PC-3 (cell line): ENCODE data around the gene WNK2. TPM values are rescaled to one million over a fixed set of nuclear protein-coding genes. Genes with fewer than 3 reads are reported as not detected.

ENCODE experiments used
- ATAC-seq: fragments of 200-7000 bp; cut with Tn5 transposase; 2 replicates; pipeline ENCODE4 v1.9.1; 2020; ENCODE audit warnings: mild to moderate bottlenecking, moderate library complexity
- BruUV-seq: library from RNA; stranded (reverse); fragments of 400-500 nt; replicated peaks from 2 replicates; lab custom pipeline; 2021; lab: Mats Ljungman, UMichigan
- CTCF ChIA-PET: fragments of 300-600 bp; sonication (Branson Sonifier 250); formaldehyde crosslinking; loops from one replicate; lab custom pipeline; 2022; ENCODE audit warnings: antibody characterized with exemption; lab: Charles Lee
- POLR2A ChIA-PET: fragments of 300-600 bp; sonication (Branson Sonifier 250); formaldehyde crosslinking; loops from one replicate; lab custom pipeline; 2022; ENCODE audit warnings: antibody characterized with exemption; ENCODE audit not compliant: unreplicated experiment; lab: Charles Lee
- DNase-seq: peaks from one replicate; pipeline ENCODE4 v3.0.0-alpha.2; 2015
- H2AFZ ChIP-seq: fragments of 300-600 bp; sonication (generic); 2 replicates; pipeline ENCODE4 v1.6.0; 2016; ENCODE audit warnings: antibody characterized with exemption, low read length
- H3F3A ChIP-seq: fragments of 300-600 bp; sonication (generic); one replicate; pipeline ENCODE4 v1.6.0; 2017; ENCODE audit warnings: antibody characterized with exemption, low read length, control low read depth, mild to moderate bottlenecking; ENCODE audit not compliant: unreplicated experiment
- H3K27ac ChIP-seq: fragments of 300-600 bp; sonication (generic); 2 replicates; pipeline ENCODE4 v1.5.1; 2016; ENCODE audit warnings: mild to moderate bottlenecking, low read length
- H3K27me3 ChIP-seq: fragments of 300-600 bp; sonication (generic); 2 replicates; pipeline ENCODE4 v1.6.1; 2016; ENCODE audit warnings: low read length, mixed read lengths
- H3K36me3 ChIP-seq: fragments of 300-600 bp; sonication (generic); 2 replicates; pipeline ENCODE4 v1.6.1; 2016; ENCODE audit warnings: low read depth, mixed run types, low read length, mixed read lengths
- H3K4me1 ChIP-seq: fragments of 300-600 bp; sonication (generic); 2 replicates; pipeline ENCODE4 v1.5.1; 2016; ENCODE audit warnings: low read length; ENCODE audit not compliant: insufficient read depth
- H3K4me2 ChIP-seq: fragments of 300-600 bp; sonication (generic); 2 replicates; pipeline ENCODE4 v1.6.0; 2016; ENCODE audit warnings: low read length
- H3K4me3 ChIP-seq: fragments of 300-600 bp; sonication (generic); 2 replicates; pipeline ENCODE4 v1.5.1; 2016; ENCODE audit warnings: mild to moderate bottlenecking, low read length, mixed read lengths
- H3K79me2 ChIP-seq: fragments of 300-600 bp; sonication (generic); 2 replicates; pipeline ENCODE4 v1.6.1; 2017; ENCODE audit warnings: low read length, mixed read lengths
- H3K9ac ChIP-seq: fragments of 300-600 bp; sonication (generic); 2 replicates; pipeline ENCODE4 v1.6.0; 2016; ENCODE audit warnings: mild to moderate bottlenecking, low read length
- H3K9me2 ChIP-seq: fragments of 300-600 bp; sonication (generic); replicated peaks from 2 replicates; pipeline ENCODE4 v1.6.1; 2016; ENCODE audit warnings: mixed run types, low read length, mixed read lengths
- H3K9me3 ChIP-seq: fragments of 300-600 bp; sonication (generic); 2 replicates; pipeline ENCODE4 v1.6.1; 2016; ENCODE audit warnings: low read length, mixed read lengths
- H4K20me1 ChIP-seq: fragments of 300-600 bp; sonication (generic); 2 replicates; pipeline ENCODE4 v1.6.1; 2016; ENCODE audit warnings: low read length, mixed read lengths
- CTCF ChIP-seq: fragments of 300-600 bp; sonication (generic); conservative IDR thresholded peaks from 2 replicates; pipeline ENCODE4 v1.5.1; 2017; ENCODE audit warnings: antibody characterized with exemption, low read depth, mild to moderate bottlenecking, low read length
- EZH2 ChIP-seq: fragments of 300-600 bp; sonication (generic); IDR thresholded peaks from one replicate; pipeline ENCODE4 v1.6.1; 2017; ENCODE audit warnings: antibody characterized with exemption, mild to moderate bottlenecking, low read length; ENCODE audit not compliant: unreplicated experiment
- EZH2phosphoT487 ChIP-seq: fragments of 300-600 bp; sonication (generic); IDR thresholded peaks from 2 replicates; pipeline ENCODE4 v1.6.1; 2018; ENCODE audit warnings: mild to moderate bottlenecking, antibody characterized with exemption, low read length, borderline replicate concordance
- intact Hi-C: fragments of 100-400 bp; cut with micrococcal nuclease; formaldehyde crosslinking; loops from 2 replicates; pipeline ENCODE4 v1.9.0; 2023
- total RNA-seq: library from RNA; depleted of rRNA; stranded (reverse); fragments of >200 nt; gene quantifications from 2 replicates; pipeline ENCODE4 v1.2.3, GENCODE V29; 2014

WNK2 gene
- total RNA-seq, 1 experiment from 2014 or later: 11.7 TPM

- Histone ChIP-seq H3K36me3 (no peaks in the 10 kb centered on the region), H3F3A (no peaks in the 10 kb centered on the region), H3K9me2 (no peaks in the 10 kb centered on the region), H3K4me3 (no peak overlapping the region), H3K4me1 (no peaks in the 10 kb centered on the region), H3K9ac (no peak overlapping the region), H2AFZ (no peak overlapping the region), H3K27ac (no peak overlapping the region), H3K27me3 (no peaks in the 10 kb centered on the region), H3K4me2 (no peak overlapping the region), H3K79me2 (no peaks in the 10 kb centered on the region), H3K9me3 (no peaks in the 10 kb centered on the region), H4K20me1 (no peaks in the 10 kb centered on the region)
- POLR2A ChIA-PET: no interaction called here
- no peak for TF ChIP-seq EZH2
- CTCF ChIA-PET: no interaction called here
- no TSS peak for BruUV-seq
- ATAC-seq (no peak), DNase-seq (no peak)
- intact Hi-C loops: no loop called here
These were observed 84.8 kb downstream of the WNK2 start for GRCh38 chr9:93268551-93269314.

GRCh38 chr9:93270976-93271375, 87.0 kb downstream of the WNK2 start:
- no peaks in the 10 kb centered on the region for H3K27me3 ChIP-seq
- intact Hi-C loops: no loop called here
- DNase-seq (no peak), ATAC-seq (no peak)
- H3K79me2 ChIP-seq: no peaks in the 10 kb centered on the region
- no peaks in the 10 kb centered on the region for H3K9me3 ChIP-seq
- H2AFZ ChIP-seq: no peak overlapping the region
- CTCF ChIA-PET: no interaction called here
- H3K4me2 ChIP-seq: no peak overlapping the region
- H4K20me1 ChIP-seq: no peaks in the 10 kb centered on the region
- no TSS peak for BruUV-seq
- POLR2A ChIA-PET: no interaction called here
- no peaks in the 10 kb centered on the region for H3K4me1 ChIP-seq
- H3K36me3 ChIP-seq: no peaks in the 10 kb centered on the region
- H3K9me2 ChIP-seq: no peaks in the 10 kb centered on the region
- no peak overlapping the region for H3K4me3 ChIP-seq
- no peaks in the 10 kb centered on the region for H3F3A ChIP-seq
- no peak overlapping the region for H3K9ac ChIP-seq
- TF ChIP-seq EZH2phosphoT487 (no peak), CTCF (no peak), EZH2 (no peak)
- no peak overlapping the region for H3K27ac ChIP-seq

GRCh38 chr9:93276973-93277372, 93.0 kb downstream of the WNK2 start:
- Histone ChIP-seq H3K79me2 (no peaks in the 10 kb centered on the region), H2AFZ (no peak overlapping the region), H3K27ac (no peak overlapping the region), H3K9me3 (no peaks in the 10 kb centered on the region), H3K4me1 (0 out of 2 replicates have a peak, but pooled peaks cover 5% of the 10 kb centered on the region), H3K4me2 (no peak overlapping the region), H4K20me1 (no peaks in the 10 kb centered on the region), H3K9ac (no peak overlapping the region), H3K27me3 (no peaks in the 10 kb centered on the region), H3F3A (no peaks in the 10 kb centered on the region), H3K4me3 (no peak overlapping the region), H3K9me2 (no peaks in the 10 kb centered on the region), H3K36me3 (no peaks in the 10 kb centered on the region)
- no TSS peak for BruUV-seq
- no peak for ATAC-seq
- POLR2A ChIA-PET: no interaction called here
- no peak for TF ChIP-seq EZH2
- no peak for TF ChIP-seq EZH2phosphoT487
- 0 out of 2 replicates have a peak, but pooled peaks have one; percentile 20 for TF ChIP-seq CTCF
- peak; percentile 7 for DNase-seq
- CTCF ChIA-PET: no interaction called here
- intact Hi-C loops: no loop called here
